Effector memory CD8-positive, alpha-beta T cell (primary cell): ENCODE measurements around the gene SYNM.
A peak's percentile ranks its signal among the peaks of the same experiment; 100 is the strongest.
"Not testable (repeated sequence)": the region's sequence is repeated elsewhere in the genome, so short reads cannot be mapped to it uniquely, and the experiment has no call there.

Experiments
- ATAC-seq: fragments of 150-1000 bp; cut with Tn5 transposase; replicated peaks from 2 replicates; pipeline ENCODE4 v1.10.0; 2021; ENCODE audit warnings: mild to moderate bottlenecking, moderate library complexity
- DNase-seq, 3 experiments: peaks; one replicate each; pipeline ENCODE4 v3.0.0; 2021
- H3K27ac Mint-ChIP-seq, 2 donors: one replicate each; pipeline ENCODE4 v1.8.0; 2022; ENCODE audit warnings: mild to moderate bottlenecking in 2 of 2, mixed read lengths in 2 of 2, moderate library complexity in 2 of 2
- H3K27me3 Mint-ChIP-seq, 2 donors: one replicate each; pipeline ENCODE4 v1.8.0; 2022; ENCODE audit warnings: mixed read lengths in 2 of 2
- H3K36me3 Mint-ChIP-seq: one replicate; pipeline ENCODE4 v1.8.0; 2022; ENCODE audit warnings: mild to moderate bottlenecking, moderate library complexity, mixed read lengths; ENCODE audit not compliant: insufficient read depth
- H3K4me1 Mint-ChIP-seq, 2 donors: one replicate each; pipeline ENCODE4 v1.8.0; 2022; ENCODE audit warnings: low read depth in 2 of 2, mixed read lengths in 2 of 2
- H3K4me3 Mint-ChIP-seq, 2 donors: one replicate each; pipeline ENCODE4 v1.8.0; 2022; ENCODE audit warnings: mild to moderate bottlenecking in 2 of 2, mixed read lengths in 2 of 2, moderate library complexity in 2 of 2
- H3K9me3 Mint-ChIP-seq, 2 donors: one replicate each; pipeline ENCODE4 v1.8.0; 2022; ENCODE audit warnings: mixed read lengths in 2 of 2

Gene SYNM

DNA sequence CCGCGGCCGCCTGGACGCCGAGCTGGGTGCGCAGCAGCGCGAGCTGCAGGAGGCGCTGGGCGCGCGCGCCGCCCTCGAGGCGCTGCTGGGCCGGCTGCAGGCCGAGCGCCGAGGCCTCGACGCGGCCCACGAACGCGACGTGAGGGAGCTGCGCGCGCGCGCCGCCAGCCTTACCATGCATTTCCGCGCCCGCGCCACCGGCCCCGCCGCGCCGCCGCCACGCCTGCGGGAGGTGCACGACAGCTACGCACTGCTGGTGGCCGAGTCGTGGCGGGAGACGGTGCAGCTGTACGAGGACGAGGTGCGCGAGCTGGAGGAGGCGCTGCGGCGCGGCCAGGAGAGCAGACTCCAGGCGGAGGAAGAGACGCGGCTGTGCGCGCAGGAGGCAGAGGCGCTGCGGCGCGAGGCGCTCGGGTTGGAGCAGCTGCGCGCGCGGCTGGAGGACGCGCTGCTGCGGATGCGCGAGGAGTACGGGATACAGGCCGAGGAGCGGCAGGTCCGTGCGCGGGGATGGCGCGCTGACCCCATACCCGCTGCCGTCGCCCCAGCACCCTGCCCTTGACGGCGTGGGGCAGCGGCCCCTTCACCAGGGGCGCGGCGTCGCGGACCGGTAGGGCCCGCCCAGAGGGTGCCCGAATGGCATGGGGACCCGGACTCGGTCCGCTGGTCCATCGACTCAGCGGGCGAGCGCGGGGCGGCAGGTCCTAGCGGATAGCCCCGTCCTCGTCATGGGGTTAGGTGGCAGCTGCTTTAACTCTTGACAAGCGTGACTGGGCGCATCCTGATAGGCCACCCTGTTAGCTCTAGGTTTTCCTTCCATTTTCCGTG is 848 bp downstream of the SYNM start:
- H3K4me3 Mint-ChIP-seq: peak overlapping the region; percentile 72 to 84
- H3K27me3 Mint-ChIP-seq: peaks cover 26 to 35% of the 10 kb centered on the region in 2 donors
- peaks cover 6 to 28% of the 10 kb centered on the region in 2 donors for H3K4me1 Mint-ChIP-seq
- ATAC-seq (peak; percentile 56), DNase-seq (peak; percentile 15 to 57 (median 52))
- H3K9me3 Mint-ChIP-seq: no peaks in the 10 kb centered on the region
- H3K36me3 Mint-ChIP-seq: peaks cover 30% of the 10 kb centered on the region
- peak overlapping the region; percentile 33 to 96 for H3K27ac Mint-ChIP-seq

DNA sequence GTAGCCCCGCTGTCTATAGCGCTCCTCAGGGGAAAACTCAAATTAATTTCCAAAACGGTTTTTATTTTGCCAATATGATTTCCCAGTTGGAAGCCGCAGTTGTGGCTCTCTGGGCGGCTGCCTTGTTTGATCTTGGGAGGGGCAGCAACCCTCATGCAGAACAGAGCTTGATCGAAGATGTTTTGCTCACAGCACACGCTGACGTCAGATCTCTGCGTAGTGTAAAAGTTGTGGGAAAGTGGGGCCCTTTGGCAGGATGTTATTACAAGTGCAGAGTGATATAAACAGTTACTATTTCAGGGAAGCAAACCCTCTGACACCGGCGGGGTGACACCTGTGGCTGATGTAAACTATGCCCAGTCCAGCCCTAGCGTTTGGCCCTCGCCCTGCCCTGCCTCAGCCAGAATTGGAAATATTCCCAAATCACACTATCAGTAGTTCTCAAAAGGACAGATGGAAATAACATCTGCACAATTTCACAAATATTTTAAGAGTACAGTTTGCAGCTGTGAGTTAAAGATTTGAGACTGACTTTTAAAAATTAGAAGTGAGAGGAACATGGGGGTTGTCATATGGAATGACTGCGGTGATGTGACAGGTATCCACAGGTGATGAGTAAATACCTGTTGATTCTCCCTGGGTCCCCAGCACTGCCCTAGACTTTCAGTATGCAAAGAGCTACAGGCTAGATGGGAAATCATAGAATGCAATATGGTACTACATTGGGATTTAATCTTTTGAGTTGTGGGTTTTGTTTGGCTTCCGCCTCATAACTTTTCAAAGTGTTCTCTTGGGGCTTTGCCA is 1.7 kb downstream of the SYNM start:
- no peaks in the 10 kb centered on the region for H3K9me3 Mint-ChIP-seq
- peak; percentile 70 for ATAC-seq
- H3K4me1 Mint-ChIP-seq: peaks cover 6 to 36% of the 10 kb centered on the region in 2 donors
- peak; percentile 23 to 51 (median 47) for DNase-seq
- H3K36me3 Mint-ChIP-seq: peaks cover 30% of the 10 kb centered on the region
- peak overlapping the region; percentile 33 to 96 for H3K27ac Mint-ChIP-seq
- H3K4me3 Mint-ChIP-seq: peak overlapping the region; percentile 72 to 84
- peaks cover 22 to 32% of the 10 kb centered on the region in 2 donors for H3K27me3 Mint-ChIP-seq

DNA sequence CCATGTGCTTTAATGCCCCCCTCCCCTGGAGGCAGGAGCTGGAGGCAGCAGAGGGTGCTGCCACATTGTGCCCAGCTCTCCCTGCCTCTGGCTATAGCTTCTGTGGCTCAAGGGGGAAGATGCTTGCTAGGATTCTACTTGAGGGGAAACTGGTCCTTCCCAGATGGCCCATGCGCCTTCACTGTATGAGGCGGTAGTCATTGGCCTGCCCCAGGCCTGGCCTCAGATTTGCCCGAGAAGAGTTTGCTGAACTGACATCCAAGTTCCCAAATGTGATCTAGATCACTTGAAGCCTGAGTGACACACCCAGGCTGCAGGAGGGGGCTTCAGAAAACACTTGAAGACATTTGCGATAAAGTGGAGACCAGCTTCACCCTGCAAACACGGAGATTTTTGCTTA is 4.1 kb downstream of the SYNM start:
- DNase-seq (no peak), ATAC-seq (no peak)
- peak overlapping the region in 1 of 2 donors; percentile 35 for H3K4me3 Mint-ChIP-seq
- peak overlapping the region in 1 of 2 donors; percentile 89 for H3K27ac Mint-ChIP-seq
- peaks cover 26% of the 10 kb centered on the region for H3K36me3 Mint-ChIP-seq
- no peaks in the 10 kb centered on the region for H3K9me3 Mint-ChIP-seq
- peaks cover 6 to 46% of the 10 kb centered on the region in 2 donors for H3K4me1 Mint-ChIP-seq
- peaks cover 0 to 19% of the 10 kb centered on the region in 2 donors for H3K27me3 Mint-ChIP-seq

DNA sequence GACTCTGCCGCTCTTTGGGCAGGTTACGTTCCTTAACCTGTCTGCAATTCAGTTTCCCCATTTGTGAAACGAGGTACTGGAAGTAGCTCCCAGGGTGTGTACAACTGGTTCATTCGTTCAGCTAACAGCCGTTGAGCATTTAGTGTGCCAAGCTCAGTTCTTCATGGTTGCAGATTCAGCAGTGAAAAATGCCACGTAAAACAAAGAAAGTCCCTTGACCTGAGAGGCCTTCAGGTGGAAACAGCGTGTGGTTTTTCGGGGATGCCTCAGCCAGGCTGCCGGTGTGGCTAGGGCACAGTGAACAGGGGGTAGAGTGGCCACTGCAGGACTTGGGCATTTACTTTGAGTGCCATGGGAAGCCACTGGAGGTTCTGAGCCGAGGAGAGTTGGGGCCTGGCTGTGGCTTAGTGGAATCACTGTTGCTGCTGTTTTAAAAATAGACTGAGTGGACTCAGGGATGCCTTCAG is 4.7 kb downstream of the SYNM start:
- Mint-ChIP-seq H3K4me1 (peaks cover 6 to 47% of the 10 kb centered on the region in 2 donors), H3K27me3 (peaks cover 0 to 20% of the 10 kb centered on the region in 2 donors), H3K9me3 (no peaks in the 10 kb centered on the region), H3K36me3 (peaks cover 25% of the 10 kb centered on the region), H3K4me3 (no peak overlapping the region), H3K27ac (no peak overlapping the region)
- DNase-seq (no peak), ATAC-seq (no peak)

DNA sequence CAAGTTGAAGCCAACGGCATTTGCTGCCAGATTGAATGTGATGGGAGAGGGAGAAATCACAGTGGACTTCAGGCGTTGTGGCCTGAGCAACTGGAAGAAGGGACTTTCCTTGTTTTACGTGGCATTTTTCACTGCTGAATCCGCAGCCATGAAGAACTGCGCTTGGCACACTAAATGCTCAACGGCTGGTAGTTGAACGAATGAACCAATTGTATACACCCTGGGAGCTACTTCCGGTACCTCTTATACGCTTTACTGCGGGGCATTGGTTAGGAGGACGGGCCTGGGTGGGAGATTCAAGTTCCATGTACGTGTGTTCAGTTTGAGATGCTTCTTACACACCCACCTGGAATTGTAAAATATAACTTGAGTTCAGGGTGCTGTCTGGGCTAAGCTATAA is 5.2 kb downstream of the SYNM start:
- H3K27me3 Mint-ChIP-seq: peaks cover 0 to 20% of the 10 kb centered on the region in 2 donors
- ATAC-seq: no peak
- peaks cover 6 to 47% of the 10 kb centered on the region in 2 donors for H3K4me1 Mint-ChIP-seq

DNA sequence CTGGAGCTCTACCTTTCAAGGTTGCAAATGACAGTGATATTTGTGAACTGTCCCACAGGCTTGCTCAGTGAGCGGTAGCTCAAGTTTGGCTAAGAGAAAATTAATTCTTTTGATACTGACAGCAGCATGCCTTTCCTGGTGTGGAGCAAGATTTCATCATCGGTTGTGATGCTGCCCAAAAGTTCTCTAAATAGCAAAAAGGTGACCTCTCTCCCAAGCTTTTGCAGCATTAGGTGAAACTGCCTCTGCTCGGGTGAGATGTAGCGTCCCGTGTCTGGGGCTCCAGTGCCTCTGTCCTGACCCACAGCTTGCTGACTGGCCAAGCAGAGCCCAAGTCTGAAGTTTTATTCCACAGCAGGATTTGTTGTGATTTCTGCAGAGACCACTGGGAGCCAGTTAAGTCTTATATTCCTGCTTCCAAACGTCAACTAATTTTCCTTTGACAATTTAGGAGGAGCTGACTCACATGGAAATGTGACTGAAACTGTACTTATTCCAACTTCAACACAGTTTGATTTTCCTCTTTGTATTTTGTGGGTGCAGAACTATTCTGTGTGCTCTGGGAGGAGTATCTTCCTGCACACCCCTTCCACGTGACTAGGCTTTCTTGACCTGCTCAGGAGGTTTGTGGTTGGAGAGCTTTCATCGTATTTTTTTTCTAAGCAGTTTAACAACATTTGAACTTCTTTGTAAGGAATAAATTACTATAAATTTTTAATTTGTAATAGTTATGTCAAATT is 5.9 kb downstream of the SYNM start:
- Mint-ChIP-seq H3K36me3 (peaks cover 18% of the 10 kb centered on the region), H3K4me3 (peak overlapping the region in 1 of 2 donors; percentile 8), H3K27ac (peak overlapping the region in 1 of 2 donors; percentile 77), H3K4me1 (peaks cover 6 to 47% of the 10 kb centered on the region in 2 donors), H3K9me3 (no peaks in the 10 kb centered on the region), H3K27me3 (peaks cover 0 to 20% of the 10 kb centered on the region in 2 donors)
- ATAC-seq: no peak
- DNase-seq: no peak

More for the DNA sequence above, 5.2 kb downstream of the SYNM start:
- DNase-seq: no peak
- Mint-ChIP-seq H3K27ac (no peak overlapping the region), H3K9me3 (no peaks in the 10 kb centered on the region), H3K4me3 (no peak overlapping the region), H3K36me3 (peaks cover 20% of the 10 kb centered on the region)

DNA sequence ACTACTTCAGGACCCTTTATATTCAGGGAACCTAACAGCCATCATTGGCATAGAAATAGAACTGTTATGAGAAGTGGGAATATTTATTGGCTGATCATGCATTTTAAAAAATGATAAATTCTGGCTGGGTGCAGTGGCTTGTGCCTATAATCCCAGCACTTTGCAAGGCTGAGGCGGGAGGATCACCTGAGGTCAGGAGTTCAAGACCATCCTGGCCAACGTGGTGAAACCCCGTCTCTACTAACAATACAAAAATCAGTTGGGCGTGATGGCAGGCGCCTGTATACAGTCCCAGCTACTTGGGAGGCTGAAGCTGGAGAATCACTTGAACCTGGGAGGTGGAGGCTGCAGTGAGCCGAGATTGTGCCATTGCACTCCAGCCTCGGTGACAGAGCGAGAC is 6.8 kb downstream of the SYNM start:
- Mint-ChIP-seq H3K27ac (peak overlapping the region in 1 of 2 donors; percentile 77), H3K36me3 (peaks cover 13% of the 10 kb centered on the region), H3K4me1 (peaks cover 2 to 43% of the 10 kb centered on the region in 2 donors), H3K27me3 (peaks cover 0 to 16% of the 10 kb centered on the region in 2 donors)
- H3K9me3 Mint-ChIP-seq, ATAC-seq, H3K4me3 Mint-ChIP-seq, DNase-seq: not testable (repeated sequence)

DNA sequence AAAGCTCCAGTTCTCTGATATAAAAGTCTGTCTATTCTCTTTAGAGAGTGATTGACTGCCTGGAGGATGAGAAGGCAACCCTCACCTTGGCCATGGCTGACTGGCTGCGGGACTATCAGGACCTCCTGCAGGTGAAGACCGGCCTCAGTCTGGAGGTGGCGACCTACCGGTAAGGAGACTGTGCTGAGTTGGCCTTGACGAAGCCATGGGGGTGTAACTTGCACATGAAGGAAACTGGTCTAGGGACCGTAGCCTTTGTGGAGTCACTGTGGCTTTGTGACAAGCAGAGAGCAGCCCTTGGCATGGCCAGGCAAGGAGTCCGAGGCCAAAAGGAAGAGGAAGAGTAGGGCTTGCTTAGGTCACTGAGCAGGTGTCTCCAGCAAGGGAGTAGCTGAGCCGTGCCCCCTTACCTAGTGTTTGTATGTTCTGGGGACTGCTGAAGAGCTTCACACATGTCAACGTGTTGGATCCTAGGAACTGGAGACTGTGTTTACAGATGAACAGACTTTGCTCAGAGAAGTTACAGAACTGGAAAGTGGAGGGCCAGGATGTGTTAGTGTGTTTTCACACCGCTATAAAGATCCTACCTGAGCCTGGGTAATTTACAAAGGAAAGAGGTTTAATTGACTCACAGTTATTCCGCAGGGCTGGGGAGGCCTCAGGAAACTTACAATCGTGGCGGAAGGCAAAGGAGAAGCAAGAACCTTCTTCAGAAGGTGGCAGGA is 8.8 kb downstream of the SYNM start:
- Mint-ChIP-seq H3K36me3 (no peaks in the 10 kb centered on the region), H3K27ac (no peak overlapping the region), H3K27me3 (peaks cover 0 to 11% of the 10 kb centered on the region in 2 donors), H3K4me1 (peaks cover 0 to 29% of the 10 kb centered on the region in 2 donors), H3K4me3 (no peak overlapping the region), H3K9me3 (no peaks in the 10 kb centered on the region)
- DNase-seq: no peak
- no peak for ATAC-seq

DNA sequence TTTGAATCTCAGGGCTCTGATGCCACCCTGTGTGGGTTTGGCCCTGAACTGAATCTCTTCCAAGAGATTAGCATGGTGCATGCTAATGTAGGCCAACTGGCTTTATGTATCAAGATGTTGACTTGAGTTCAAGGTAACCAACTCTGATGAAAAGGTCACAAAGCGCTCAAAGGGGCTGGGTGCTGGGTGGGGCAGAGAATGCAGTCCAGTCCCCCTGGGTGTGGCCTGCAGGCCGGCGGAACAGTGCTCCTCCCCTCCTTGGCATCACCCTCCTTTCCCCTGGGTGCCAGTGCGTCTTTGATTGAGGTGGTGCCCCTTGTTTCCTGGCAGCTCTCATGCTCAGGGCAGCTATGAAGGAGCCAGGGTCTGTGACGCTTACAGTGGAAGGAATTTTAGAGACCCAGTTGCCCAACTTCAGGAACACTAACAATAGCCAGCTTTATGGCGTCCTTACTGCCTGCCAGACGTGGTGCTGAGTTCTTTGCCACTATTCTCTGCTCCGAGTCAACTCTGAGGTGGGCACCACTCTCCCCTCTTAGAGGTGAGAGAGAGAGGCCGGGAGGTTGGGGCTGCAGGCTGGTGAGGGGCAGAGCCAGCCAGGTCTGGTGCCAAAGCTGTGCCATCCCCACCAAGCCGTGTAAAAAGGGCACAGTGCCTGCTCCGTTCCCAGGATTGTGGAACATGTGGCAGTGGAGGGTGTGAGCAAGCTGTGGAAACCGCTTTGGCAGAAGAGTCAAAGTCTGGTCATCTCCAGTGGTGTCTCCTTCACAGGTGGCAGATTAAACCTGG is 9.8 kb downstream of the SYNM start:
- Mint-ChIP-seq H3K4me1 (peaks cover 0 to 25% of the 10 kb centered on the region in 2 donors), H3K27ac (no peak overlapping the region), H3K27me3 (peaks cover 0 to 6% of the 10 kb centered on the region in 2 donors), H3K4me3 (no peak overlapping the region), H3K9me3 (no peaks in the 10 kb centered on the region), H3K36me3 (no peaks in the 10 kb centered on the region)
- ATAC-seq (no peak), DNase-seq (no peak)

DNA sequence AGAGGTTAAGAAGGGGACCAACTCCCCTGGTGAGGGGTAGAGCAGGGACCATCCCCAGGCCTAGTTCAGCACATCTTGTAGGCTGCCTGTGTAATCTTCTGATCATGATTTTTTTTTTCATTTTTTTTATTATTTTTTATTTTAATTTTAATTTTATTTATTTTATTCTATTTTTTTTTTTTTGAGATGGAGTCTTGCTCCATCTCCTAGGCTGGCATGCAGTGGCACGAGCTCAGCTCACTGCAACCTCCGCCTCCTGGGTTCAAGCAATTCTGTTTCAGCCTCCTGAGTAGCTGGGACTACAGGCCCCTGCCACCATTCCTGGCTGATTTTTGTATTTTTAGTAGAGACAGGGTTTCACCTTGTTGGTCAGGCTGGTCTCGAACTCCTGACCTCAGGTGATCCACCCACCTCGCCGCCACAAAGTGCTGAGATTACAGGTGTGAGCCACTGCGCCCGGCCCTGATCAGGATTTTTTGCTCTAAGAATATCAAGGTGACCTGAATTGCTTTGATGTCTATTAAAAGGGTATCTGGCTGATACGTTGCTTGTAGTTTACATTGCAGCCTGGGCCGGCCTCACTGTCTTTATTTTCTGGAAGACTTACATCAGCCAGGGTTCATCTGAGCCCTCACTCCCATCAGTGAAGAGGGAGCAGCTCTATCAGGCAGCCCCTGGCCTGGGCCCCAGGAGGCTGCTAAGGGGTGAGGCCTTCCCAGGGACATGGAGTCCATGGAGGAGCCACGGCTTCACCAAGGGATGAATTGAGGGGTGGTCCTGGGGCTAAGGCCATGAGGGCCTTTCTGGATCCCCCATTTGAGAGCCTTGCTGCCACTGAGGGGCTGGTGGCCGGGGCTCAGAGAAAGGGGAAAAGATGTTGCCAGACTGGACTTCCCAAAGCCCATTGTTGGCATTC is 10.7 kb downstream of the SYNM start:
- H3K27me3 Mint-ChIP-seq: peaks cover 0 to 13% of the 10 kb centered on the region in 2 donors
- no peaks in the 10 kb centered on the region for H3K36me3 Mint-ChIP-seq
- no peak for DNase-seq
- H3K4me1 Mint-ChIP-seq: peaks cover 2 to 26% of the 10 kb centered on the region in 2 donors
- H3K27ac Mint-ChIP-seq: no peak overlapping the region
- H3K9me3 Mint-ChIP-seq: no peaks in the 10 kb centered on the region
- no peak for ATAC-seq
- no peak overlapping the region for H3K4me3 Mint-ChIP-seq

DNA sequence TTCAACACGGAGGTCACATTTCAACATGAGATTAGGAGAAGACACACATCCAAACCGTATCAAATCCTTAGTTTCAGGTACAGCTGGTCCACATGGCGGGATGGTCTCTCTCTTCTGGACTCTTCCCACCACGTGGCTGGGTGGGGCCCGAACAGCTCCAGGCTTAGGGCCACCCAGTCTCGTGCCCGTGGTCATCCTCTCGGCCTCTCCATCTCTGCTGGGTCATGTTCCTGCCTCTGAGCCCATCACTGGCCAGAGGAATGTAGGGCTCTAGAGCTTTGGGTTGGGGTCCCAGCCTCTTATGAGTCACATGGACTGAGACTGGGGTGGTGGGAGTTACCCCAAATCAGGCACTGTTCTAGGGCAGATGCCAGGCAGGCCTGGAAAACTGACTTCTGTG is 12.2 kb downstream of the SYNM start:
- H3K4me3 Mint-ChIP-seq: no peak overlapping the region
- H3K27ac Mint-ChIP-seq: no peak overlapping the region
- no peak for ATAC-seq

More for the DNA sequence above, 12.2 kb downstream of the SYNM start:
- no peaks in the 10 kb centered on the region for H3K36me3 Mint-ChIP-seq
- DNase-seq: no peak
- H3K4me1 Mint-ChIP-seq: peaks cover 5 to 13% of the 10 kb centered on the region in 2 donors
- H3K9me3 Mint-ChIP-seq: no peaks in the 10 kb centered on the region
- peaks cover 0 to 18% of the 10 kb centered on the region in 2 donors for H3K27me3 Mint-ChIP-seq
